GM18858 (cell line): ENCODE results near the gene SETD2.
A peak's percentile ranks its signal among the peaks of the same experiment; 100 is the strongest.

Experiments used
- ATAC-seq: cut with Tn5 transposase; IDR thresholded peaks from one replicate; pipeline ENCODE4 v1.9.1; 2021; ENCODE audit not compliant: unreplicated experiment

SETD2 gene

DNA sequence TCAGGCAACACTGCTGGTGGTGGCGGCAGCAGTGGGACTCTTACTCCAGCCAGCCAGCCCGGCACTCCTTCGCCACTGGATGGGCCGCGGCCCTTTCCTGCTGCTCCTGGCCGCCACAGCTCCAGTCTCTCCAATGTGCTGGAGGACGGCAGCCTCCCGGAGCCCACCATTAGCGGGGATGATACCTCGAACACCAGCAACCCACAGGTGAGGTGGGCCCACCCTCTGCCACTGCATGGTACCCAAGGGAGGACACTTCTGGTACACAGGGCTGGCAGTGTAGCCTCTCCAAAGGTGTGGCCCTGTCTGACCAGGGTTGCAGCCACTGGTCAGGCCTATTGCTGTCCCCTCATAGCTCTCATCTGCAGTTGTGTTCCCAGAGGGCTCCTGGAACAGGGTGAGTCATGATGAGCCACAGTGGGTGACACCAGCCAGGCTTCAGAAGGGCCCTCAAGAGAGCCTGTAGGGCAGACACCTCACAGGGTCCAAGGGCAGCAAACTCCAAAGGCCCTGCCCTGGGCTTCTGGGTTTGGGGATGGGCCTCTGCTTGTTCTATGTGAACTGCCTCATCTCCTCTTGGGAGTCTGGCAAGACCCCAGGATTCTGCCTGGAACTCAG lies 163.6 kb downstream of the SETD2 start:
- no peak for ATAC-seq

DNA sequence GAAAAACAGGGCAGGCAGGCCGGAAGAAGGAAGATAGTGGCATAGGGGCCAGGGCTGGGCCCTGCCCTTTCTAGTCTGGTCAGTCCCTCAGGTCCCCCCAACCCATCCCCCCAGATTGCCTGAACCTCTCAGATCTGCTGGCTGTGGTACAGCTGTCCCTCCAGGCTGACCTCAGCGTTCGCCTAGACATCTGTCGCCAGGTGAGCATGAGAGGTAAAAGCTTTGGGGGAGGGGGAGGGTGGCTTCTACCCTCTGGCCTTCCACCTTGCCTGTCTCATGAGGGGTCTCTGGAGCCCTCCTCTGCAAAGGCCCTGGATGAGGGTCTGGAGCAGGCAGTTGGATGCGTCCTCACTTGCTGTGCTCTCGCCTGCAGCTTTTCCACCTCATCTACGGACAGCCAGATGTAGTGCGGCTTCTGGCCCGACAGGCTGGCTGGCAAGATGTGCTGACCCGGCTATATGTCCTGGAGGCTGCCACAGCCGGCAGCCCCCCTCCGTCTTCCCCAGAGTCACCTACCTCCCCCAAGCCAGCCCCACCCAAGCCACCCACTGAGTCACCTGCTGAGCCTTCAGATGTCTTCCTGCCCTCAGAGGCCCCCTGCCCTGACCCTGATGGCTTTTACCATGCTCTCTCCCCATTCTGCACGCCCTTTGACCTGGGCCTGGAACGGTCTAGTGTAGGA lies 164.3 kb downstream of the SETD2 start:
- ATAC-seq, result no peak

DNA sequence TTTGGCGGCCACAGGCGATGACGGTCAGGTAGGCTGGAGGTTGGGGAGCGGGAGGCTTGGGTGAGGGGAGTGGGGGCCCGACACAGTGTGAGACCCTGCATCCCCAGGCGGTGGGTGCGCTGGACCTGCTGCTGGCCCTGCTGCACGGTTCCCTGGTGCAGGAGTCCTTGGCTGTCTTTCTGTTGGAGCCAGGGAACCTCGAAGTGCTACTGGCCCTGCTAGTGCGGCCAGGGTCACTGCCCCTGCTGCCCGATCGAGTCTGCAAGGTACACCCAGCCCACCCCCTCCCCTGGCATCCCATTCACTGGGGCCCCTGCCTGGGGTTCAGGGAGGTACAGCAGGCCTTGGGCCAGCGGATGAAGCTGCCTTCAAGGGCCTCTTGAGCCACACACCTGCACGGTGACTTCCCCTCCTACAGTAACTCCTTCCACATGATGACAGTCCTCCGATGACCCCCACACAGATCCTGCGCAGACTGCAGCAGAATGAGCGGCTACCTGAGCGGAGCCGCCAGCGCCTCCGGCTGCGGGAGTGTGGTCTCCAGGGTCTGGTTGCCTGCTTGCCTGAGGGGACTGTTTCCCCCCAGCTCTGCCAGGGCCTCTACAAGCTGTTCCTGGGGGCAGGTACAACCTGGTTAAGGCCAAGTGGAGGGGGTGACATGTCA lies 164.9 kb downstream of the SETD2 start:
- ATAC-seq, result no peak

DNA sequence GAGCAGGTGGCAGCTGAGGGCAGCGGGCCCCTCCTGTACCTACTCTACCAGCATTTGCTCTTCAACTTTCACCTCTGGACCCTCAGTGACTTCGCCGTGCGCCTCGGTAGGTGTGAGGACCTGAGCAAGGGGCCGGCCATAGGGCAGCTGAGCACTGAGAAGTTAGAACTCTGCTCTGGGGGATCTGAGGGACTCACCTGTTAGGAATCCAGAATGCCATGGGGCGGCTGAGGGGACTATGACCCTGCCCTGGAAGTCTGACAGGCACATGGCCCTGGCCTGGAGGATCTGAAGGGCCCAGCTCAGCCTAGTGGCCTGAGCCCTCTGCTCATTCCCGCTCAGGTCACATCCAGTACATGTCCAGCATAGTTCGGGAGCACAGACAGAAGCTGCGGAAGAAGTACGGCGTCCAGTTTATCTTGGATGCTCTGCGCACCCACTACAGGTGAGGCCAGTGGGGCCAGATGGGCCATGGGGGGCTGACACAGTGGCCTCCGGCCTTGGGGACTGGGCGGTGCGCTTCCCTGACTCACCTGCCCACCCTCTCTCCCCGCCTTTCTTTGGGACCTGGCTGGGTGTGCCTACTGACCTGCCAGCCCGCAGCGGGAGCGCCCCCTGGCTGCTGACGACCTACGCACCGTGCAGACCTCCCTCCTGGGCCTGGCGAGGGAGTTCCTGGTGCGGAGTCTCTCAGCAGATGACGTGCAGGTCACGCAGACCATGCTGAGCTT lies 165.6 kb downstream of the SETD2 start:
- ATAC-seq, result no peak

DNA sequence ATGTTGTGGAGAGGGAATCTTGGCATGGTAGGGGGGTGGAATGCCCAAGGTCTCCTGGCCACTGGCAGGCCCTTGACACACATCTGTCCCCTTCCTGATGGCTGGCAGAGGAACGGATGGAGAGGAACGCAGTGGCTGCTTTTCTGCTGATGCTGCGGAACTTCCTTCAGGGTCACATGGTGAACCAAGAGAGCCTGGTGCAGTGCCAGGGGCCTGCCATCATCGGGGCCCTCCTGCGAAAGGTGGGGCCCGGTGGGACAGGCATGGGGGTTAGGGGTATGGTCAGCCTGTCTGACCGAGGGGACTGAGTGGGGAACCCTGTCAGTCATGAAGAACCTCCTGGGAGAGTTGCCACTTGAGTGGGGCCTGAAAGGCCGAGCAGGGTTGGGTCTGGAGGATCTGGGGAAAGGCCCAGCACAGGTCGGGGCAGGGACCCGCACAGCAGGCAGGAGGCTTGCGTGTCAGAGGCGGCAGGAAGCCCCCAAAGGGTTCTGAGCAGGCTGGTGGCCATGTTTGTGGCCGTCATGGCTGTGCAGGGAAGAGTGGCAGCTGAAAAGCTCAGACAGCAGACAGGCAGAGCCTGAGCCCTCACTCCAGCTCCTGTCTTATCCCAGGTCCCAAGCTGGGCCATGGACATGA lies 166.3 kb downstream of the SETD2 start:
- ATAC-seq, result no peak

DNA sequence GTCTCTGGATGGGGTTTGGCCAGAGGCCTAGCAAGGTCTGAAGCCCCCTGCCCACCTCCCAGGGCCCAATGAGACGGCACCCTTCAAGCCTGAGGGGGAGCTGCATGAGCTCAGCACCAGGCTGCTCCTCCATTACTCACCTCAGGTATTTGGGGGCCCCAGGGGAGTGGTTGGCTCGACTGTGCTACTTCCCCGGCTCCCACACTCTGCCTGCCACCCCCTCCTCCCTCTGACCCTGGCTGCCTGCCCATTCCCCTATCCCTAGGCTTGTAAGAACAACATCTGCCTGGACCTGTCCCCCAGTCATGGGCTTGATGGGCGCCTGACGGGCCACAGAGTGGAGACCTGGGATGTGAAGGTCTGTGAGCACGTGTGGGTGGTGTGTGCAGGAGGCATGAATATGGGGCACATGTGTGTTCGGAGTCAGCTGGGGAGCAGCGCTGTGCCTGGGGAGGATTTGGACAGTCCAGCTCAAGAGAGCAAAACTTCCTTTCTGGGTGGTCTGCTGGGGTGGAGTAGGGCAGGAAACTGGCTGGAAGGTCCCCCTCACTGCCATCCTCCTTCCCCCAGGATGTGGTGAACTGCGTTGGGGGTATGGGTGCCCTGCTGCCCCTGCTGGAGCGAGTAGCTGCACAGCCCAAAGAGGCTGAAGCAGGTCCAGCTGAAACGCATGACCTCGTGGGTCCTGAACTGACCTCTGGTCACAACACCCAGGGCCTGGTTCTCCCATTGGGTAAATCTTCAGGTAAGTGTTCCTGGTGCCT lies 167.0 kb downstream of the SETD2 start:
- ATAC-seq, result no peak

DNA sequence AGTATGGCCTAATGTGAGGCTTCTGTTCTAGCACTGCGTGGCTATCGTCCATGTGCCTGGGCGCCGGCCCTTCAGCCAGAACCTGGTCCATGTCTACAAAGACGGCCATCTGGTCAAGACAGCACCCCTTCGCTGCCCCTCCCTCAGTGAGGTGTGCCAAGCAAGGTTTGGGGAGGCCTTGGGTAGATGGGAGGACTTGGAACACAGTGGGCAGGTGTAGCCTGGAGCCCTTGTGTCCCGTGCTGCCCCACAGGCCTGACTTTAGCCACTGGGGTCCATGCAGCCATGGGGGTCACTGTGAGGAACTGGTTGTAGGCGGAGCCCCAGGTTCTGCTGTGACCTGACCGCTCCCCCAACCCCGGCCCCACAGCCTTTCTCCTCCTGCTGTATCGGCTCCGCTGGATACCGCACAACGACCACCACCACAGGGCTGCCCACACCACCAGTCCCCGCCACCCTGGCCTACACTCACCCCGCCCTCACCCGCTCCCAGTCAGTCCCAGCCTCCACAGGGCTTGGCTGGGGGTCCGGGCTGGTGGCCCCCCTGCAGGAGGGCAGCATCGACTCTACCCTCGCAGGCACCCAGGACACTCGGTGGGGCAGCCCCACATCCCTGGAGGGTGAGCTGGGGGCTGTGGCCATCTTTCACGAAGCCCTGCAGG lies 167.9 kb downstream of the SETD2 start:
- ATAC-seq, result no peak

DNA sequence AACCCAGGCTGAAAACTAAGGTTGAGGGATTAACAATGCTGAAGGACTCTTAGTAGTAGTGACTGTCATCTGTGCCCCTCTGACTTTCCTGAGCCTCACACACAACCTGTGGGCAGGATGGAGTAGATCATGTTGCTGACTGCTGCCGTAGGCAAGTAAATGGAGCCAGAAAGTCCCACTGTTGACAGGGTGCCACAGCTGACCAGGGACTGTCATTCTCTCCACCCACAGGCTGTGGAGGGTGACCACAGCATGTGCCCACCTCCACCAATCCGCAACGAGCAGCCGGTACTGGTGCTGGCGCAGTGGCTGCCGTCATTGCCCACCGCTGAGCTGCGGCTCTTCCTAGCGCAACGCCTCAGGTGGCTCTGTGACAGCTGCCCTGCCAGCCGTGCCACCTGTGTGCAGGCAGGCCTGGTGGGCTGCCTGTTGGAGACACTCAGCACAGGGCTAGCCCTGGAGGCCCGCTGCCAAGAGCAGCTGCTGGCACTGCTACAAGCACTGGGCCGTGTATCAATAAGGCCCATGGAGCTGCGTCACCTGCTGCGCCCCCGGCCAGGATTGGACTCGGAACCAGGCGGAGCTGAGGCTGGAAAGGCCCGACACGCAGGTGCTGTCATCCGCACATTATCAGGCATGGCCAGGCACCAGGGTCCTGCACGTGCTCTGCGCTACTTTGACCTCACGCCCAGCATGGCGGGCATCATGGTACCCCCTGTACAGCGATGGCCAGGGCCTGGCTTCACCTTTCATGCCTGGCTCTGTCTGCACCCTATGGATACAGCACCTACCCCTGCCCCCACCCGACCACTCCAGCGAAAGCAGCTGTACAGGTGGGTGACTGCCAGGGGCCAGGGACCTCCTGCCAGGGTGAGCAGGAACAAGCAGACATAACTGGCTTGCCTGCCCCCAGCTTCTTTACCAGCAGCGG lies 168.8 kb downstream of the SETD2 start:
- ATAC-seq, result no peak

DNA sequence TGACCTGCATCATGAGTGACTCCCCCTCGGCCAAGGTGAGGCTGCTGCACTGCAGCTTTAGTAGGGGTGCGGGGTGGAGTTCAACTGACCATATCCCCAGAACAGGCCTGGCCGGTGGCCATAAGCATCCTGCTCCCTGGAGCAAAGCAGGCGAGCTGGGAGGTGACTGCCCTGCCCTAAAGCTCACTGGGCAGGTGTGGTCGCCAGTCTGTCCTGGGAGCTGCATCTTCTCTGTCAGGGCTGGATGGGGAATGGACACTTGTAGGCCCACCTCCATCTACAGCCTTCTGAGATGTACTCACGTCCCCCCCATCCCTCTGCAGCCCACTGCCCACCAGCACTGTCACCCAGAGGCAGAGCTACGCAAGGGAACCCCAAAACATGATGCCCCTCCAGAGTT lies 169.9 kb downstream of the SETD2 start:
- ATAC-seq, result no peak

DNA sequence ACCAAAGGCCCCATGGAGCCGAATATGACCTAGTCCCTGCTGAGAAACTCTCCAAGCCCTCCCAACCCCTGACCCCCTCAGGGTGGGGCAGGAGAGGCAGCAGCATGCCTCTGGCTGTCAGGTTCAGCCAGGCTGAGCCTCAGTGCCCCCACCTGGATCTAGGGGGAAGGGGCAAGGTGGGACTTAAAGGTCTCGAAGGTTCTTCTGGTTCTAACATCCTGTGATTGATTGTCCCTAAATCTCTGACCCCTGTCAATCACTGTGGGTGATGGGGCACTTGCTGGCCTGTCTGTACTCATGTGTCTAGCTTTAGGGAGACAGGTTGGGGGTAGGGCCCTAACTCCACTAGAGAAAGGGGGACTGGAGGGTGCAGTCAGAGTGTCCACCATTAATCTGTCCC lies 170.6 kb downstream of the SETD2 start:
- ATAC-seq, result no peak

DNA sequence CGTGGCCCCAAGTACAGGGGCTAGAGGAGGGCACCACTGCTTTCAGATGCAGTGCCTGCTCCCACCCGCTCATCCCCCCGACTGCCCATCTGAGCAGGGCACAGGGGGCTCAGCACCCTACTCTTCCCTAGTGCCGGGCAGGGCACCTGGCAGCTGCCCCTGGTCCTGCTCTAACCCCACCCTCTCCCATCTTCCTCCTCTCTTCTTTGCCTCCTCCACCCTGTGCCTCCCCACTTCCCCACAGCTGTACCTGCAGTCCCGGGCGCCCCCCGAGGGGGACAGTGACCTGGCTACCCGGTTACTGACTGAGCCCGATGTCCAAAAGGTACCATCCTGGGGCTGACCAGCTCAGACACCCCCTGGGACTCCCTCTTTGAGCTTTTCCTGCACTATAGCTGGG lies 171.7 kb downstream of the SETD2 start:
- ATAC-seq, result no peak

DNA sequence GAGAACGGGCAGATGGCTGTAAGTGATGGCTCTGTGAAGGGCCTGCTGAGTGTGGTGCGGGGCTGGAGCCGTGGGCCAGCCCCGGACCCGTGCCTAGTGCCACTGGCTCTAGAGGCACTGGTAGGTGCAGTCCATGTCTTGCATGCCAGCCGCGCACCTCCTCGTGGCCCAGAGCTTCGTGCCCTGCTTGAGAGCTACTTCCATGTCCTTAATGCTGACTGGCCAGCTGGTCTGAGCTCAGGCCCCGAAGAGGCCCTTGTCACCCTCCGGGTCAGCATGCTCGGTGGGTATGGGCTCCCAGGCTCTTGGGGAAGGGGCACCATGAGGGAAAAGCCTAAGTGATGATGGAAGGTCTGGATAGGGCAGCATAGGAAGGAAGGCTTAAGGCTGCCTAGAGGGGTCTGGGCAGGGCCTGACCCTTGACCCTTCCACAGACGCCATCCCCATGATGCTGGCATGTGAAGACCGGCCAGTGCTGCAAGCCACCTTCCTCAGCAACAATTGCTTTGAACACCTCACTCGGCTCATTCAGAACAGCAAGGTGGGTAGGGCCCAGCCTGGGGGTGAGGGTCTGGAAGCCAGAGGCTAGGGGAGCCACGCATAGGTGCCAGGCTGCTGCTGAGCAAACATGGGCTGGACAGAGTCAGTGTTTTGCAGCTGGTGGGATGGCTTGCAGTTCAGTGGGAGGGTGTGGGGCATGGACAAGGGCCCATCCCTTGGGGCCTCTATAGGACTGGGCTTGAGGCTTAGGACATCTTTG lies 172.3 kb downstream of the SETD2 start:
- no peak for ATAC-seq

DNA sequence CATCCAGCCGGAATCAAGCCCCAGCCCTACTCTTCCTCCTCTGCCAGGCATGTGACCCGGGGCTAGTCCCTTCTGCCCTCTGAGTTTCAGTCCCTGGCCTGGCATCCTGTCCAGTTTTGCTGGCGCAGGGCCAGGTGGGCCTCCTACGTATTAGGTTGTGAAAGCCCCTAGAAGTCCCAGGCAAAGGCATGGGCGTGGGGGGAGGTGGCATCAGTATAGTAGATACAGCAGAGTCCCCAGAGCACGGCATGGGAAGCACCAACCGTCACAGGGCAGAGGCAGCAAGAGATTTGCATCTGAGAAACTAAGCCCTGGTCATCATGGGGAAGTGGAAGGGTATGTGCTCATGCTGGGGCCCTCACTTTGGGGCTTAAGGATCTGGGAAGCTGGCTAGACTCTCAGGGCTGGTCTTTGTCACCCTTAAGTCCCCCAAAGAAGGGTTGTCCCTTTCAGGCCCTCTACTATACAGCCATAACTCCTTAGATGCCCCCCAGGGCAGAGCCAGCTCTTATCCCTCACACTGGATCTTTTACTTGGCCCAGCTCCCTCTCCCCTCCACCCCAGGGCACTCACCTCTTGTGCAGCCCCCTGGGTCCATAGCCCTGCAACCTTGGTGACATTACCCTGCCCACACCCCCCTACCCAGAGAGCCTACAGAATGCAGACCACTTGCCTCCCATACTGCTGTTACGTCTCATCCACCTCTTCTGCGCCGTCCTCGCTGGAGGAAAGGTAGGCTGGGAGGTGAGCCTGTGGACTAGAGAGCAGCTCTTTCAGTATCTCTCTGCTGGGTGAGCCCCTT lies 173.1 kb downstream of the SETD2 start:
- ATAC-seq, result no peak

DNA sequence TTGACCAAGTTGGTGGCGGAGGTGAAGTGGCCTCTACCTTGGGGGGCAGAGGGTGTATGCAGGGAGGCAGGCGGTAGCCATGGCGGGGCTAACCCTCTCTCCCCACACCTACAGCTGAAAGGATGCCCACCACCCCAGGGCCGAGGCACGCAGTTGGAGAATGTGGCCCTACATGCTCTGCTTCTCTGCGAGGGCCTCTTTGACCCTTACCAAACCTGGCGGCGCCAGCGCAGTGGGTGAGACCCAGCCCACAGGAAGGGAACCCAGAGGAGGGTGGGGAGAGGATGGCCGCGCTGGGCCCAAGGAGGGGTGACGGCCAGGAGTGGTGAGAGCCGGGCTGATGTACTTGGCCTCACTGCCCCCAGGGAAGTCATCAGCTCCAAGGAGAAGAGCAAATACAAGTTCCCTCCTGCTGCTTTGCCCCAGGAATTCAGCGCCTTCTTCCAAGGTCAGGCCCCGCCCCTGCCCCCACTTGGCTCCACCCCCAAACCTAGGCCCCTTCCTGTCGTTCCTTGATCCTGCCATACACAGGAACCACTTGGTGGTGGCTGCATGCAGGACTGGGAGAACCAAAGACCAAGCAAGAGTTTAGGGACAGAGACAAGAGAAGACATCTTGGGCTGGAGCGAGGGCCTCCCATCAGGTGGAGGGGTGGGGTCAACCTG lies 174.6 kb downstream of the SETD2 start:
- ATAC-seq, result no peak

DNA sequence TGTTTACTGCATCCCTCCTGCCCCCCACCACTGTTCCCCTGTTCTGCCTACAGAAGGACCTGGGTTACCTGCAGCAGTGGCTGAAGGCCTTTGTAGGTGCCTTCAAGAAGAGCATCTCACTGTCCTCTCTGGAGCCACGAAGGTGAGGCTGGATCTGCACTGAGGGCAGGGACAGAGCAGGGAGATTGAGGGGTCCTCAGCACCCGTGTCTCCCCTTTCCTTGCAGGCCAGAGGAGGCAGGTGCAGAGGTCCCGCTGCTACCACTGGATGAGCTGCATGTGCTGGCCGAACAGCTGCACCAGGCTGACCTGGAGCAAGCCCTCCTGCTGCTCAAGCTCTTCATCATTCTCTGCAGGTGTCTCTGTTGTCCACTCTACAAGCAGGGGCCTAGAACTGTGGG lies 175.3 kb downstream of the SETD2 start:
- ATAC-seq, result no peak

DNA sequence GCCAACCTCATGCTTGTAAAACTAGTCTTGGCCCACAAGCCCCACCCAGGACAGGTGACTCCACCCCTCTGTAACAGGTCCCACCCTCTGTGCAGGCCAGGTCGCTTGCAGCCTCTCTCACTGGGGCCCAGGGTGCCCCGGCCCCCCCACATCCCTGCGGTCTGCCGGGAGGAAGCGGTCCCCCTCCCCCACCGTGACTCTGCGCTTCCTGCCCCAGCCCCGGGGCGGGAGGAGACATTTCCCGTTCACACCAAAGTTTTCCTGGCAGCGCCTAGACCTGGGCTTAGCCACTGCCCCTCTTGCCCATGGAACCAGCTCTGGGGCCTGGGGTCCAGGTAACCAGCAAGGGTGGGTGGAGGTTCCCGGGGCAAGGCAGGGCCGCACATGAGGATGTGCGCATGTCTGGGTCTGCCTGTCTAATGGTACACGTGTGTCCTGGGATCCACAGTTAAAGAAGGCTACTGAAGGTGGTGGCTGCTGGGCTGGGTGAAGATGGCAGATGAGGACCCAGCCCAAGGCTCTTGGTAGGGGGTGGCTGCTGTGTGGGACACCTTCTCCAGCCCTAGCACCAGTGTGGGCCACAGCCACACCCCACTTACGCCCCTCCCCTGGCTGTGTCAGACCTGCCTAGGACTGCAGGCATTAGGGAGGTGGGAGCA lies 176.0 kb downstream of the SETD2 start:
- peak; percentile 53 for ATAC-seq
